Testis (tissue), 3 donors: ENCODE data around the gene OSCP1. TPM values are rescaled to one million over a fixed set of nuclear protein-coding genes. Genes with fewer than 3 reads are reported as not detected.

Experiments used
- DNase-seq: peaks from one replicate; pipeline ENCODE4 v3.0.0-alpha.2; 2019
- H3K27ac ChIP-seq, 2 donors: fragments of 200-600 bp; sonication (generic); one replicate each; pipeline ENCODE4 v1.5.1; 2019
- H3K27me3 ChIP-seq: fragments of 200-600 bp; sonication (generic); one replicate; pipeline ENCODE4 v1.5.1; 2019
- H3K36me3 ChIP-seq: fragments of 200-600 bp; sonication (generic); one replicate; pipeline ENCODE4 v1.5.1; 2017; ENCODE audit warnings: low read depth; ENCODE audit errors: missing control alignments
- H3K4me1 ChIP-seq: fragments of 200-600 bp; sonication (generic); one replicate; pipeline ENCODE4 v1.5.1; 2019
- H3K4me3 ChIP-seq, 2 donors: fragments of 200-600 bp; sonication (generic); one replicate each; pipeline ENCODE4 v1.5.1; 2017 to 2019
- H3K9me3 ChIP-seq: fragments of 200-600 bp; sonication (generic); one replicate; pipeline ENCODE4 v1.5.1; 2017
- POLR2A ChIP-seq: fragments of 450-650 bp; IDR thresholded peaks from one replicate; pipeline ENCODE4 v1.6.1; 2017; ENCODE audit warnings: antibody characterized with exemption, mild to moderate bottlenecking, moderate library complexity
- WGBS, 2 donors: methylation state at CpG; one replicate each; pipeline ENCODE4 v1.1.5; 2018; 5-methylcytosine and 5-hydroxymethylcytosine counted together
- intact Hi-C: fragments of 100-400 bp; cut with DNase I; formaldehyde crosslinking; loops from one replicate; pipeline ENCODE4 v1.15.1; 2023; ENCODE audit warnings: low total_unique reads
- polyA plus RNA-seq: library from polyadenylated mRNA; stranded (reverse); fragments of 350-450 nt; fragmentation: Illumina TruSeq; extraction: RNeasy Lipid Tissue Mini Kit (QIAGEN cat#74804); gene quantifications from one replicate; pipeline ENCODE4 v1.2.3, GENCODE V29; 2014; ENCODE audit warnings: low read depth, low replicate concordance; ENCODE audit not compliant: insufficient read depth
- total RNA-seq, 2 donors: library from RNA; depleted of rRNA; stranded (reverse); fragments of >200 nt; gene quantifications; one replicate each; pipeline ENCODE4 v1.2.3, GENCODE V29; 2016
- TF ChIP-seq, protein P1 (sequence below), 3 experiments: fragments of 450-650 bp in 2 of 3; fragments of 200-600 bp in 1 of 3; sonication (generic) in 1 of 3; IDR thresholded peaks; one replicate each; pipeline ENCODE4 v1.5.1; 2016 to 2019; ENCODE audit warnings: antibody characterized with exemption in 3 of 3, mild to moderate bottlenecking in 2 of 3, moderate library complexity in 1 of 3

OSCP1 gene
- total and polyA plus RNA-seq, 3 donors from 2014 or later, result 50.7 to 199 (median 72.1) TPM

DNA sequence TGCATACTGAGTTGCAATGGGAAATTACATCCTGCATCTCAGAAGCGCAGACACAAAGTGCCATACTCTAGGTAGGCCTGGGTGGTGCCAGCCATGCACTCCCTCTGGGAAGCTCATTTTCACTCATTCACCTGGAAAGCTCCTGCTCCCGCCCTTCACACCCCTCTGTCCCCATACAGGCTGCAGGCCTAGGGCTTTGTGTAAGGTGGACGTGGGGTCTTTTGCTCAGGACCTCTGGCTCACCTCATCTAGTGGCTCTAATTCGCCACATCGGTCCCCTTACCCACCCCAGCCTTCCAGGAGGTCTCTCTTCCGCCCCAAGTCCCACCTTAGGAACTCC lies 13.2 kb upstream of the OSCP1 start:
- no peak for DNase-seq
- Histone ChIP-seq H3K36me3 (no peaks in the 10 kb centered on the region), H3K27ac (peak overlapping the region; percentile 92 to 97), H3K9me3 (no peaks in the 10 kb centered on the region), H3K4me1 (peaks cover 13% of the 10 kb centered on the region), H3K27me3 (no peaks in the 10 kb centered on the region), H3K4me3 (peak overlapping the region; percentile 77 to 99)
- TF ChIP-seq, protein P1, sequence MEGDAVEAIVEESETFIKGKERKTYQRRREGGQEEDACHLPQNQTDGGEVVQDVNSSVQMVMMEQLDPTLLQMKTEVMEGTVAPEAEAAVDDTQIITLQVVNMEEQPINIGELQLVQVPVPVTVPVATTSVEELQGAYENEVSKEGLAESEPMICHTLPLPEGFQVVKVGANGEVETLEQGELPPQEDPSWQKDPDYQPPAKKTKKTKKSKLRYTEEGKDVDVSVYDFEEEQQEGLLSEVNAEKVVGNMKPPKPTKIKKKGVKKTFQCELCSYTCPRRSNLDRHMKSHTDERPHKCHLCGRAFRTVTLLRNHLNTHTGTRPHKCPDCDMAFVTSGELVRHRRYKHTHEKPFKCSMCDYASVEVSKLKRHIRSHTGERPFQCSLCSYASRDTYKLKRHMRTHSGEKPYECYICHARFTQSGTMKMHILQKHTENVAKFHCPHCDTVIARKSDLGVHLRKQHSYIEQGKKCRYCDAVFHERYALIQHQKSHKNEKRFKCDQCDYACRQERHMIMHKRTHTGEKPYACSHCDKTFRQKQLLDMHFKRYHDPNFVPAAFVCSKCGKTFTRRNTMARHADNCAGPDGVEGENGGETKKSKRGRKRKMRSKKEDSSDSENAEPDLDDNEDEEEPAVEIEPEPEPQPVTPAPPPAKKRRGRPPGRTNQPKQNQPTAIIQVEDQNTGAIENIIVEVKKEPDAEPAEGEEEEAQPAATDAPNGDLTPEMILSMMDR (IDR thresholded peaks at IDR 0.05), result no peak
- TF ChIP-seq POLR2A, result no peak
- intact Hi-C loops, result no loop called here
- 4 to 7% methylated on average over 6 of the region's 6 CpGs for WGBS, 2 donors

DNA sequence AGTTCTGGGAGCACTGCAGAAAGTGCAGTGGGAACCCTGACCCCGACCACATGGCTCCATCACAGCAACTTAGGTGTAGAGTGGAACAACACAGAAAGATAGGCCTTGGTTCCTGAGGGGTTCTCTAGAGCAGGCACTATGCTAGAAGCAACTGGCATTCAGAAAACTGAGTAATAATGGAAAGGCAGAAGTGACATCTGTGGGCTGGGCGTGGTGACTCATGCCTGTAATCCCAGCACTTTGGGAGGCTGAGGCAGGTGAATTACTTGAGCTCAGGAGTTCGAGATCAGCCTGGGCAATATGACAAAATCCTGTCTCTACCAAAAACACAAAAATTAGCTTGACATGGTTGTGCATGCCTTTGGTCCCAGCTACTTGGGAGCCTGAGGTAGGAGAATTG lies 8.7 kb upstream of the OSCP1 start:
- intact Hi-C loops, result no loop called here
- H3K36me3 ChIP-seq, result no peaks in the 10 kb centered on the region
- no peaks in the 10 kb centered on the region for H3K9me3 ChIP-seq
- peaks cover 7% of the 10 kb centered on the region for H3K4me1 ChIP-seq
- no peaks in the 10 kb centered on the region for H3K27me3 ChIP-seq
- H3K4me3 ChIP-seq, result no peak overlapping the region
- WGBS, 2 donors, result 83 to 95% methylated on average over 3 of the region's 3 CpGs
- H3K27ac ChIP-seq, result no peak overlapping the region
- DNase-seq, result no peak
- TF ChIP-seq POLR2A, result no peak
- TF ChIP-seq, protein P1 (IDR thresholded peaks at IDR 0.05), result no peak

DNA sequence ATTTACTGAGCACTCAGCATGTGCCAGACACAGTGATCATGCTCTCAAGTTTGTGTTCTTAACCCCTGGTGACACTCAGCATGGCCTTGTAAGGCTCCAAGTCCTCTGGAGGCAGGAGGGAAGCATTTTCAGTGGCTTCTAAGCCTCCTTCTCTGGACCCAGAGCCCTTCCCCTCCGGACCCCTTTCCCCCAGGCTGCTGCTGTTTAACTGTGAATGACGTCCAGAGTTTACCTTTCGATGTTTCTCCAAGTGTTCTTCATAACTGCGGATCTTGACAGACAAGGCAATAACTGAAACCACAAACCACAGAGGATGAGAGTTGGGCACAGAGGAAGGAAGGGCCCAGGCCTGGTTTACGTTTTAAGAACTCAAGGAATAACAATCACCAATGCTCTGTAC lies 7.4 kb upstream of the OSCP1 start:
- TF ChIP-seq POLR2A, result no peak
- TF ChIP-seq, protein P1 (IDR thresholded peaks at IDR 0.05), result no peak
- Histone ChIP-seq H3K4me3 (no peak overlapping the region), H3K4me1 (no peaks in the 10 kb centered on the region), H3K27ac (no peak overlapping the region), H3K36me3 (no peaks in the 10 kb centered on the region), H3K9me3 (no peaks in the 10 kb centered on the region), H3K27me3 (no peaks in the 10 kb centered on the region)
- WGBS, 2 donors, result 83 to 87% methylated on average over 5 of the region's 5 CpGs
- intact Hi-C loops, result no loop called here
- no peak for DNase-seq

DNA sequence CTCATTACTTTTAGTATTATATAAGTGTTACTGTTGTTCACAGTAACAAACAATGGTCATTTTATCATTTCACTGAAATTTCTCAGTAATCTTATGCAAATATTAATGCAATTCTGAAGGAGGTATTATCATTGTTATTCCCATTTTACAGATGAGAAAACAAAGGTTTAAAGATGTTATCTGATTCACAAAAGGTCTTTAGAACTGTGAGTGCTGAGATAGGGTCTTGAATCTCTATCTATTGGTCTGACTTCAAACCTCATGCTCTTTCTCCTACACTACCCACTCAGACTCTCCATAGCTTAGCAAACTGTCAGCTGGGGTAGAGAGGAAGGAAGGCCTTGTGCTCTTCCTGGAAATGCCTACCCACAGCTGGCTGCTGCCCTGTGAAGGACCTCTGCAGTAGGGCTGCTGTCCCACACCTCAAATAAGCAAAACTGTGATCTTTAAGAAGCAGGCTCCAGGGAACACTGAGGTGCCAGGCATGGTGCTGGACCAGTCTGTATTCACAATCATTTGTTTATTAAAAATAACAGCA lies 6.2 kb upstream of the OSCP1 start:
- no peaks in the 10 kb centered on the region for H3K27me3 ChIP-seq
- DNase-seq, result no peak
- H3K4me1 ChIP-seq, result no peaks in the 10 kb centered on the region
- no peaks in the 10 kb centered on the region for H3K9me3 ChIP-seq
- TF ChIP-seq POLR2A, result no peak
- TF ChIP-seq, protein P1 (IDR thresholded peaks at IDR 0.05), result no peak
- intact Hi-C loops, result no loop called here
- H3K27ac ChIP-seq, result no peak overlapping the region
- H3K36me3 ChIP-seq, result no peaks in the 10 kb centered on the region
- no peak overlapping the region for H3K4me3 ChIP-seq

DNA sequence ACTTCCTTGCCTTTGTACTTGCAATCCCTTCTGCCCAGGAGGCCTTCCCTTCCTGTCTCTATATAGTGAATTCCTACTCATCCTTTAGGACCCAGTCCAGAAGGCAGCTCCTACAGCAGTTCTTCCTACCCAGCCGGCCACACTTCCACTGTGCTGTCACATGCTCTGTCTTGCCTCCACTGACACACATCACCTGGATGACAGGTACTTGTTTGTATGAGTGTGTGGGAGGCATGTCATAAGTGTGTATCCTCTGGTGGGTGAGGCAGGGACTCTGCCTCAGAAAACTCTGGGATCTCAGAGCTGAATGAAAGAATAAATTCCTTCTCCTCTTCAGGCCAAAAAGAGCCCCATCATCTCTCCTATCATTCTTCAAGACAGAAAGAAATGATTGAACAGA lies 5.1 kb upstream of the OSCP1 start:
- DNase-seq, result no peak
- no peak overlapping the region for H3K27ac ChIP-seq
- WGBS, 2 donors, result 80% methylated on average over 1 of the region's 1 CpG
- H3K36me3 ChIP-seq, result no peaks in the 10 kb centered on the region
- no peaks in the 10 kb centered on the region for H3K4me1 ChIP-seq
- H3K9me3 ChIP-seq, result no peaks in the 10 kb centered on the region
- TF ChIP-seq POLR2A, result no peak
- TF ChIP-seq, protein P1 (IDR thresholded peaks at IDR 0.05), result no peak
- no peaks in the 10 kb centered on the region for H3K27me3 ChIP-seq
- H3K4me3 ChIP-seq, result no peak overlapping the region
- intact Hi-C loops, result no loop called here
